ENCODE results near the gene LRRC26.

The LRRC26 gene

GRCh38 chr9:137147091-137147792, 22.6 kb downstream of the LRRC26 start:
- H3K4me3 ChIP-seq (ENCODE audit: low read length) = no peak overlapping the region
- DNase-seq (ENCODE audit: low read depth) = no peak
- TF ChIP-seq CTCF (conservative IDR thresholded peaks at IDR 0.05; ENCODE audit: low read depth, low read length) = no peak

GRCh38 chr9:137146527-137146918, 23.3 kb downstream of the LRRC26 start:
- no peak overlapping the region for H3K4me3 ChIP-seq (ENCODE audit: low read length)
- no peak for TF ChIP-seq CTCF (conservative IDR thresholded peaks at IDR 0.05; ENCODE audit: low read depth, low read length)
- DNase-seq (ENCODE audit: low read depth) = no peak

- H3K4me3 ChIP-seq (ENCODE audit: low read length) = no peak overlapping the region
- no peak for DNase-seq (ENCODE audit: low read depth)
- no peak for TF ChIP-seq CTCF (conservative IDR thresholded peaks at IDR 0.05; ENCODE audit: low read depth, low read length)
Observed at GRCh38 chr9:137145731-137146526, 23.9 kb downstream of the LRRC26 start.

GRCh38 chr9:137143459-137143858, 26.4 kb downstream of the LRRC26 start:
- H3K4me3 ChIP-seq (ENCODE audit: low read length) = no peak overlapping the region
- no peak for TF ChIP-seq CTCF (conservative IDR thresholded peaks at IDR 0.05; ENCODE audit: low read depth, low read length)
- no peak for DNase-seq (ENCODE audit: low read depth)

GRCh38 chr9:137141976-137142936, 27.6 kb downstream of the LRRC26 start:
- no peak for TF ChIP-seq CTCF (conservative IDR thresholded peaks at IDR 0.05; ENCODE audit: low read depth, low read length)
- no peak for DNase-seq (ENCODE audit: low read depth)
- no peak overlapping the region for H3K4me3 ChIP-seq (ENCODE audit: low read length)

- no peak overlapping the region for H3K4me3 ChIP-seq (ENCODE audit: low read length)
- TF ChIP-seq CTCF (conservative IDR thresholded peaks at IDR 0.05; ENCODE audit: low read depth, low read length) = no peak
Observed at GRCh38 chr9:137141050-137141810, 28.6 kb downstream of the LRRC26 start.

More at GRCh38 chr9:137141050-137141810, 28.6 kb downstream of the LRRC26 start:
- DNase-seq (ENCODE audit: low read depth) = no peak

Measured in retinal pigment epithelial cell (primary cell).